SK-N-SH (cell line): ENCODE data around the gene RABIF.

Experiments used
- CHD2 ChIP-seq: fragments of 150-350 bp; IDR thresholded peaks from 2 replicates; pipeline ENCODE4 v1.6.1; 2018; ENCODE audit warnings: low read length; ENCODE audit not compliant: partially characterized antibody
- CTCF ChIP-seq: fragments of 200-600 bp; sonication (generic); IDR thresholded peaks from 2 replicates; pipeline ENCODE4 v1.6.1; 2017; ENCODE audit warnings: antibody characterized with exemption, mild to moderate bottlenecking, moderate library complexity
- GABPA ChIP-seq: IDR thresholded peaks from 2 replicates; pipeline ENCODE4 v1.4.0; 2012; ENCODE audit warnings: low read depth, mild to moderate bottlenecking
- REST ChIP-seq: IDR thresholded peaks from 2 replicates; pipeline ENCODE4 v1.6.1; 2012; ENCODE audit warnings: mild to moderate bottlenecking, low read depth, low read length, moderate library complexity
- SMC3 ChIP-seq: IDR thresholded peaks from 2 replicates; pipeline ENCODE4 v1.6.1; 2012; ENCODE audit warnings: low read depth, low read length, improper control_type of control experiment

- TF ChIP-seq CHD2 (no peak), GABPA (no peak), CTCF (no peak), SMC3 (no peak), REST (no peak)
These were observed 44.7 kb downstream of the RABIF start for GRCh38 chr1:202844259-202844658.
